ENCODE results near the gene SLC9A5. TPM values are rescaled to one million over a fixed set of nuclear protein-coding genes. Genes with fewer than 3 reads are reported as not detected.

SLC9A5 gene
- total RNA-seq, 1 experiment from 2014 or later: 1.1 TPM

DNA sequence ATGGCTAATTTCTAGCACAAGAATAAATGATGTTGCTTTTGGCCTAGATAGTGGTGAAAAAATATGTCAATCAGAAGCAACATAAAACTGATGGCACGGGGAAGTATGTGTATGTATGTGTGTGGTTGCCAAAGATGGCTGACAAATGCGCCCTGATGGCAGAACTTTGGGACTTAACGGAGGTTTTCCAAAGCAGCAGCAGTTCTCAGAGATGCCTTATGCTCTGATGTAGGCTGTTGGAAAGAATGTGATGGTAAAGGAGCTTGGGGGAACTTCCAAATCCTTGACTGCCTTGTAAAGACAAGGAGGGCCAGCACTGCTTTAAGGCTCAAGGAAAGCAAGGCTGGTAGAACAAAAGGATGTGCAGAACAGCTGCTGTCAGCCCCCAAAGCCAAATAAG is 61.8 kb downstream of the SLC9A5 start:
- Histone ChIP-seq H3K9ac (ENCODE audit: low read length) (no peak overlapping the region), H3K79me2 (ENCODE audit: low read length) (no peaks in the 10 kb centered on the region), H3K27ac (ENCODE audit: low read length) (peak overlapping the region; percentile 83; the same call in 1 of the 2 replicates), H3K9me2 (replicated peaks; ENCODE audit: low read length) (no peaks in the 10 kb centered on the region), H3K4me3 (ENCODE audit: low read length) (no peak overlapping the region), H2AFZ (ENCODE audit: low read length) (no peak overlapping the region), H3F3A (ENCODE audit: low read length, unreplicated experiment) (no peaks in the 10 kb centered on the region), H3K27me3 (ENCODE audit: low read length) (no peaks in the 10 kb centered on the region), H3K4me1 (ENCODE audit: insufficient read depth, low read length) (peaks cover 21% of the 10 kb centered on the region), H3K9me3 (ENCODE audit: low read length) (no peaks in the 10 kb centered on the region), H3K4me2 (ENCODE audit: low read length) (no peak overlapping the region), H4K20me1 (ENCODE audit: low read length) (no peaks in the 10 kb centered on the region), H3K36me3 (ENCODE audit: low read depth, low read length) (no peaks in the 10 kb centered on the region)
- ChIA-PET CTCF (no interaction called here), POLR2A (ENCODE audit: unreplicated experiment) (no interaction called here)
- ATAC-seq (no peak), DNase-seq (no peak)
- BruUV-seq (replicated peaks): no TSS peak
- intact Hi-C loops (cut with micrococcal nuclease): no loop called here
- TF ChIP-seq EZH2phosphoT487 (IDR thresholded peaks at IDR 0.05; ENCODE audit: borderline replicate concordance, low read length): no peak
- TF ChIP-seq EZH2 (IDR thresholded peaks at IDR 0.05; ENCODE audit: low read length, unreplicated experiment): no peak
- TF ChIP-seq, protein P1, sequence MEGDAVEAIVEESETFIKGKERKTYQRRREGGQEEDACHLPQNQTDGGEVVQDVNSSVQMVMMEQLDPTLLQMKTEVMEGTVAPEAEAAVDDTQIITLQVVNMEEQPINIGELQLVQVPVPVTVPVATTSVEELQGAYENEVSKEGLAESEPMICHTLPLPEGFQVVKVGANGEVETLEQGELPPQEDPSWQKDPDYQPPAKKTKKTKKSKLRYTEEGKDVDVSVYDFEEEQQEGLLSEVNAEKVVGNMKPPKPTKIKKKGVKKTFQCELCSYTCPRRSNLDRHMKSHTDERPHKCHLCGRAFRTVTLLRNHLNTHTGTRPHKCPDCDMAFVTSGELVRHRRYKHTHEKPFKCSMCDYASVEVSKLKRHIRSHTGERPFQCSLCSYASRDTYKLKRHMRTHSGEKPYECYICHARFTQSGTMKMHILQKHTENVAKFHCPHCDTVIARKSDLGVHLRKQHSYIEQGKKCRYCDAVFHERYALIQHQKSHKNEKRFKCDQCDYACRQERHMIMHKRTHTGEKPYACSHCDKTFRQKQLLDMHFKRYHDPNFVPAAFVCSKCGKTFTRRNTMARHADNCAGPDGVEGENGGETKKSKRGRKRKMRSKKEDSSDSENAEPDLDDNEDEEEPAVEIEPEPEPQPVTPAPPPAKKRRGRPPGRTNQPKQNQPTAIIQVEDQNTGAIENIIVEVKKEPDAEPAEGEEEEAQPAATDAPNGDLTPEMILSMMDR (conservative IDR thresholded peaks at IDR 0.05; ENCODE audit: low read depth, low read length): no peak

DNA sequence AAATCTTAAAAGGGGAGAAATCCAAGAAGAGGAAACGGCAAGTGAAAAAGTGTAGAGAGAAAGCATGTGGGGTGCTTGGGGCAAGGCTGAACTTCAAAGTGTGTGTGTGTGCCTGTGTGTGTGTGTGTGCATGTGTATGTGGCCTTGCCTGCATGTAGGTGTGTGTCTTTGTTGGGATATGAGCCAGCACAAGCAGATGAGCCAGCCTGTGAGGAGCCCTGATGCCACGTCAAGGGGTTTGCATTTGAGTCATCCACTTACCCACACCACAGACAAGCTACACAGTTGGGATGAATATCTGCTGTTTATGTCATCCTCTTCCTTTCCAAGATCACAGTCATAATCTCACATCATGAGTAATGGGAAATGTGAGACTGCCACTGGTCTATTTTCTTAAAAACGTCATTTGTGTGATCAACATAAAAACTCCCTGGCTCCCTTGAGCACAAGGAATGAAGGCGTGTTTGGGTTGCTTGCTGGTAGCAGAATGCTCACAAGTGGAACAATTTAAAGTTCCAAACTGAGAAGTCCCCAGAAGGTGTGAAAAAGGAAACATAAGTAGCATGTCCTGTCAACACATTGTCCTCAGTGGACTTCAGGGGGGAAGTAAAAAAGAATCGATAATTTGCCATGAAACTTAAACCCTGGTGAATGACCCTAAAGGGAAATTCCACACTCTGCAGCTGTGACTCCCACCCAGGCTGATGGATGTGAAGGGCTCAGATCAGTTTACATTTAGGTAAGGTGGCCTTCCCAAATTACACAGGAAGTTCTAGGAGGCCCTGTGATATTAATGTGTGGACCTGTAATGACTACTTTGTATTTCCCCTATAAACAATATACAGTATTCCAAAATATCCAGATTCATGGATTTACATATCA is 63.1 kb downstream of the SLC9A5 start:
- Histone ChIP-seq H2AFZ (ENCODE audit: low read length) (no peak overlapping the region), H3K4me2 (ENCODE audit: low read length) (peak overlapping the region; percentile 68), H4K20me1 (ENCODE audit: low read length) (no peaks in the 10 kb centered on the region), H3K79me2 (ENCODE audit: low read length) (no peaks in the 10 kb centered on the region), H3K27ac (ENCODE audit: low read length) (peak overlapping the region; percentile 96), H3K36me3 (ENCODE audit: low read depth, low read length) (no peaks in the 10 kb centered on the region), H3K4me1 (ENCODE audit: insufficient read depth, low read length) (peaks cover 21% of the 10 kb centered on the region), H3K27me3 (ENCODE audit: low read length) (no peaks in the 10 kb centered on the region), H3K4me3 (ENCODE audit: low read length) (no peak overlapping the region), H3K9ac (ENCODE audit: low read length) (peak overlapping the region; percentile 72), H3K9me2 (replicated peaks; ENCODE audit: low read length) (no peaks in the 10 kb centered on the region), H3K9me3 (ENCODE audit: low read length) (no peaks in the 10 kb centered on the region), H3F3A (ENCODE audit: low read length, unreplicated experiment) (no peaks in the 10 kb centered on the region)
- ChIA-PET POLR2A (ENCODE audit: unreplicated experiment) (interaction anchor here (0.6 kb wide), 1 partner anchor 85 kb away, joined by 3 read pairs; no protein-coding TSS in a partner anchor), CTCF (no interaction called here)
- intact Hi-C loops (cut with micrococcal nuclease): no loop called here
- TF ChIP-seq EZH2phosphoT487 (IDR thresholded peaks at IDR 0.05; ENCODE audit: borderline replicate concordance, low read length) (no peak), EZH2 (IDR thresholded peaks at IDR 0.05; ENCODE audit: low read length, unreplicated experiment) (no peak)
- TF ChIP-seq, protein P1 (conservative IDR thresholded peaks at IDR 0.05; ENCODE audit: low read depth, low read length): no peak
- peak; percentile 98 for ATAC-seq
- DNase-seq: peak; percentile 94
- TSS peak; percentile 80 for BruUV-seq (replicated peaks)

DNA sequence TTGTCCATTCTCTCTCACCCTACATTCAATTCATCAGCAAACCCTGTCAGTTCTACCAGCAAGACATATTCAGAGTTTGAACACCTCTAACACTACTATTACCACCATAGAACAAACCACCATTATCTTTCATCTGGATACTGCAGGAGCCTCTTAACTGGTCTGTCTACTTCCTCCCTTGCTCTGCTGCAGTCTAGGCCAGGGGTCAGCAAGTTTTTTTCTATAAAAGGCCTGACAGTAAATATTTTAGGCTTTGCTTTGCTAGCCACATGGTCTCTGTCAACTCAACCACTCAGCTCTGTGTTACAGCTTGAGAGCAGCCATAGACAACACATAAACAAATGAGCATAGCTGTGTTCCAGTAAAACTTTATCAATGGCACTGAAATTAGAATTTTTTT is 63.9 kb downstream of the SLC9A5 start:
- Histone ChIP-seq H2AFZ (ENCODE audit: low read length) (peak overlapping the region; percentile 11; the same call in 1 of the 2 replicates), H3K4me3 (ENCODE audit: low read length) (0 out of 2 replicates have a peak overlapping the region, but pooled peaks have one; percentile 17), H3K36me3 (ENCODE audit: low read depth, low read length) (no peaks in the 10 kb centered on the region), H4K20me1 (ENCODE audit: low read length) (no peaks in the 10 kb centered on the region), H3K9me2 (replicated peaks; ENCODE audit: low read length) (no peaks in the 10 kb centered on the region), H3K4me2 (ENCODE audit: low read length) (peak overlapping the region; percentile 68), H3K4me1 (ENCODE audit: insufficient read depth, low read length) (peaks cover 21% of the 10 kb centered on the region), H3K27me3 (ENCODE audit: low read length) (no peaks in the 10 kb centered on the region), H3K9me3 (ENCODE audit: low read length) (no peaks in the 10 kb centered on the region), H3F3A (ENCODE audit: low read length, unreplicated experiment) (no peaks in the 10 kb centered on the region), H3K79me2 (ENCODE audit: low read length) (no peaks in the 10 kb centered on the region), H3K27ac (ENCODE audit: low read length) (peak overlapping the region; percentile 96), H3K9ac (ENCODE audit: low read length) (peak overlapping the region; percentile 72)
- CTCF ChIA-PET: interaction anchor here (0.7 kb wide), 1 partner anchor 87 kb away, joined by 7 read pairs; no protein-coding TSS in a partner anchor
- no peak for TF ChIP-seq EZH2 (IDR thresholded peaks at IDR 0.05; ENCODE audit: low read length, unreplicated experiment)
- TF ChIP-seq, protein P1 (conservative IDR thresholded peaks at IDR 0.05; ENCODE audit: low read depth, low read length): no peak
- no peak for TF ChIP-seq EZH2phosphoT487 (IDR thresholded peaks at IDR 0.05; ENCODE audit: borderline replicate concordance, low read length)
- DNase-seq: peak; percentile 55
- no TSS peak for BruUV-seq (replicated peaks)
- peak; percentile 28 for ATAC-seq
- intact Hi-C loops (cut with micrococcal nuclease): no loop called here
- POLR2A ChIA-PET (ENCODE audit: unreplicated experiment): no interaction called here

All from PC-3 (cell line).